ENCODE measurements around the gene FANCF. TPM values are rescaled to one million over a fixed set of nuclear protein-coding genes. Genes with fewer than 3 reads are reported as not detected.

FANCF gene
- total and polyA plus RNA-seq, 9 donors = 4.3 to 14.6 (median 10.8) TPM

- H3K36me3 ChIP-seq = no peaks in the 10 kb centered on the region
- no peaks in the 10 kb centered on the region for H3K9me3 ChIP-seq
- TF ChIP-seq CTCF (IDR thresholded peaks at IDR 0.05) (no peak), EP300 (IDR thresholded peaks at IDR 0.05) (no peak), POLR2A (IDR thresholded peaks at IDR 0.05) (no peak)
- H3K4me1 ChIP-seq (ENCODE audit: insufficient read depth) = no peaks in the 10 kb centered on the region
- H3K27ac ChIP-seq = no peak overlapping the region
- no peaks in the 10 kb centered on the region for H3K27me3 ChIP-seq
- intact Hi-C loops (cut with DNase I) = no loop called here
- DNase-seq = no peak
- H3K4me3 ChIP-seq = no peak overlapping the region
These were observed 7.8 kb upstream of the FANCF start for GRCh38 chr11:22633354-22633902.

- H3K9me3 ChIP-seq = no peaks in the 10 kb centered on the region
- intact Hi-C loops (cut with DNase I) = no loop called here
These were observed 1.8 kb upstream of the FANCF start for GRCh38 chr11:22627421-22627820.

GRCh38 chr11:22626573-22627239, 1.1 kb upstream of the FANCF start:
- WGBS, 3 donors = 91 to 94% (median 92%) methylated on average over 14 of the region's 14 CpGs
- Histone ChIP-seq H3K27ac (no peak overlapping the region), H3K36me3 (no peaks in the 10 kb centered on the region), H3K4me1 (ENCODE audit: insufficient read depth) (peaks cover 3% of the 10 kb centered on the region), H3K9me3 (no peaks in the 10 kb centered on the region), H3K27me3 (no peaks in the 10 kb centered on the region), H3K4me3 (no peak overlapping the region)
- DNase-seq = no peak
- TF ChIP-seq POLR2A (IDR thresholded peaks at IDR 0.05) (no peak), EP300 (IDR thresholded peaks at IDR 0.05) (no peak), CTCF (IDR thresholded peaks at IDR 0.05) (no peak)
- intact Hi-C loops (cut with DNase I) = no loop called here

More at GRCh38 chr11:22627421-22627820, 1.8 kb upstream of the FANCF start:
- Histone ChIP-seq H3K36me3 (no peaks in the 10 kb centered on the region), H3K27ac (no peak overlapping the region), H3K4me1 (ENCODE audit: insufficient read depth) (peaks cover 3% of the 10 kb centered on the region), H3K4me3 (no peak overlapping the region), H3K27me3 (no peaks in the 10 kb centered on the region)
- no peak for DNase-seq
- 93 to 98% (median 96%) methylated on average over 6 of the region's 6 CpGs for WGBS, 3 donors
- TF ChIP-seq EP300 (IDR thresholded peaks at IDR 0.05) (no peak), CTCF (IDR thresholded peaks at IDR 0.05) (no peak), POLR2A (IDR thresholded peaks at IDR 0.05) (no peak)

GRCh38 chr11:22624742-22625447, 728 bp downstream of the FANCF start:
- 3 to 4% (median 4%) methylated on average over 30 to 31 of the region's 31 CpGs for WGBS, 3 donors
- intact Hi-C loops (cut with DNase I) = no loop called here
- TF ChIP-seq CTCF (IDR thresholded peaks at IDR 0.05) (peak in 1 of 3 donors; percentile 20), POLR2A (IDR thresholded peaks at IDR 0.05) (no peak)
- no peaks in the 10 kb centered on the region for H3K27me3 ChIP-seq
- peaks cover 3% of the 10 kb centered on the region for H3K4me1 ChIP-seq (ENCODE audit: insufficient read depth)
- no peaks in the 10 kb centered on the region for H3K36me3 ChIP-seq
- peak in 4 of 5 donors; percentile 48 to 70 (median 56) for DNase-seq
- H3K27ac ChIP-seq = peak overlapping the region; percentile 46 to 84
- peak overlapping the region; percentile 68 for H3K4me3 ChIP-seq
- no peaks in the 10 kb centered on the region for H3K9me3 ChIP-seq

Data from ovary (tissue), 9 donors.